Stimulated activated CD4-positive, alpha-beta T cell treated with anti-CD3 and anti-CD28 coated beads, Interleukin-12 subunit alpha, Interleukin-12 subunit beta, amount 100 ng/mL, for 48 hours (primary cell): ENCODE results near the gene PROC.
"Not testable (repeated sequence)": the region's sequence is repeated elsewhere in the genome, so short reads cannot be mapped to it uniquely, and the experiment has no call there.

Source experiments
- DNase-seq, 3 donors: peaks; one replicate each; pipeline ENCODE4 v3.0.0-alpha.2; 2020; ENCODE audit warnings: low read depth in 2 of 3, low spot score in 1 of 3

The PROC gene

GRCh38 chr2:127394492-127394891 is 23.7 kb upstream of the PROC start:
- no peak for DNase-seq

GRCh38 chr2:127397568-127398238 is 20.5 kb upstream of the PROC start:
- DNase-seq, result no peak

- peak in 2 of 3 donors; percentile 50 to 59 for DNase-seq
These were observed 20.0 kb upstream of the PROC start for GRCh38 chr2:127398239-127398590.

GRCh38 chr2:127400533-127400896 is 17.7 kb upstream of the PROC start:
- no peak for DNase-seq

- DNase-seq, result no peak
These were observed 17.1 kb upstream of the PROC start for GRCh38 chr2:127400897-127401756.

GRCh38 chr2:127401757-127402695 is 16.2 kb upstream of the PROC start:
- no peak for DNase-seq

- DNase-seq, result no peak
These were observed 14.8 kb upstream of the PROC start for GRCh38 chr2:127403460-127403859.

GRCh38 chr2:127404466-127405254 is 13.6 kb upstream of the PROC start:
- DNase-seq, result no peak

GRCh38 chr2:127405255-127405610 is 13.0 kb upstream of the PROC start:
- DNase-seq, result no peak

- no peak for DNase-seq
These were observed 11.8 kb upstream of the PROC start for GRCh38 chr2:127406454-127406853.

- no peak for DNase-seq
These were observed 11.1 kb upstream of the PROC start for GRCh38 chr2:127407091-127407490.

GRCh38 chr2:127407661-127408003 is 10.6 kb upstream of the PROC start:
- DNase-seq, result no peak

- DNase-seq, result peak; percentile 76 to 86 (median 78)
These were observed 10.0 kb upstream of the PROC start for GRCh38 chr2:127408004-127408806.

GRCh38 chr2:127408807-127409099 is 9.5 kb upstream of the PROC start:
- no peak for DNase-seq

GRCh38 chr2:127409716-127410115 is 8.5 kb upstream of the PROC start:
- not testable (repeated sequence) for DNase-seq

GRCh38 chr2:127410871-127411652 is 7.2 kb upstream of the PROC start:
- no peak for DNase-seq

- DNase-seq, result no peak
These were observed 6.4 kb upstream of the PROC start for GRCh38 chr2:127411653-127412369.

- no peak for DNase-seq
These were observed 5.0 kb upstream of the PROC start for GRCh38 chr2:127413200-127413599.
